SK-N-SH (cell line): Measurements from ENCODE around the gene GRIK1.

ENCODE experiments used
- EP300 ChIP-seq, 2 experiments: IDR thresholded peaks; 2 replicates each; pipeline versions ENCODE4 v1.4.0 to v1.6.1; 2012; ENCODE audit warnings: borderline replicate concordance in 1 of 2, low read depth in 1 of 2, low read length in 1 of 2
- FOXJ3 ChIP-seq: sonication (generic); formaldehyde crosslinking; IDR thresholded peaks from 2 replicates; pipeline ENCODE4 v1.5.1; 2020; ENCODE audit warnings: mild to moderate bottlenecking, missing genetic modification reagents
- GABPA ChIP-seq: IDR thresholded peaks from 2 replicates; pipeline ENCODE4 v1.4.0; 2012; ENCODE audit warnings: low read depth, mild to moderate bottlenecking
- POLR2AphosphoS5 ChIP-seq: IDR thresholded peaks from 2 replicates; pipeline ENCODE4 v1.6.1; 2012; ENCODE audit warnings: low read depth, low read length
- RAD21 ChIP-seq: IDR thresholded peaks from 2 replicates; pipeline ENCODE4 v1.6.1; 2012; ENCODE audit warnings: mild to moderate bottlenecking, low read length
- SIN3A ChIP-seq: IDR thresholded peaks from 2 replicates; pipeline ENCODE4 v1.6.1; 2012; ENCODE audit warnings: low read depth, mild to moderate bottlenecking, low read length, moderate library complexity, borderline replicate concordance
- USF2 ChIP-seq: fragments of 150-350 bp; IDR thresholded peaks from 2 replicates; pipeline ENCODE4 v1.6.1; 2017; ENCODE audit warnings: antibody characterized with exemption, low read length, low read depth, borderline replicate concordance
- YY1 ChIP-seq: IDR thresholded peaks from 2 replicates; pipeline ENCODE4 v1.4.0; 2012; ENCODE audit warnings: low read depth, mild to moderate bottlenecking
- TF ChIP-seq, protein P1 (sequence below): IDR thresholded peaks from 2 replicates; pipeline ENCODE4 v1.4.0; 2012; ENCODE audit warnings: low read depth
- TF ChIP-seq, protein P2 (sequence below): fragments of 200-600 bp; sonication (generic); IDR thresholded peaks from 2 replicates; pipeline ENCODE4 v1.6.1; 2017; ENCODE audit warnings: antibody characterized with exemption, mild to moderate bottlenecking, moderate library complexity
- TF ChIP-seq, protein P3 (sequence below): IDR thresholded peaks from 2 replicates; pipeline ENCODE4 v1.6.1; 2012; ENCODE audit warnings: mild to moderate bottlenecking, low read depth, low read length, moderate library complexity

DNA sequence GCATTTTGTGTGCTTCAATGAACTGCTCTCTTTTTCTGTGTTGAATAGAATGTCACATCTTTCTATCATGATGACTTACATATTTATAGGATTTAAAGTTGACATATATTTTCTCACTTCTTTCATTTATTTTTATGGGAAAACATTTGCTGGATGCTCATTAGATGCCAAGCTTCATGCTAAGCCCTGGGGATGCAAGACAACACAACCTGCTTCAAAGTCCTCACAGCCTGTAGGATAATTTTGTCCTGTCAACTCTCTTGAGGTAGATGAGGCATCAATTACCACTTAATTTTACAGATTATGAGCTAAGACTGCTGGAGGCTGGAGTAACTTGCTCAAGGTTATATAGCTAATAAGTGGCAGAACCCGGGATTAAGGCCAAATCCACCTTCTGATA is 264.3 kb downstream of the GRIK1 start:
- no peak for TF ChIP-seq USF2
- TF ChIP-seq, protein P1, sequence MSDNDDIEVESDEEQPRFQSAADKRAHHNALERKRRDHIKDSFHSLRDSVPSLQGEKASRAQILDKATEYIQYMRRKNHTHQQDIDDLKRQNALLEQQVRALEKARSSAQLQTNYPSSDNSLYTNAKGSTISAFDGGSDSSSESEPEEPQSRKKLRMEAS = no peak
- TF ChIP-seq, protein P2, sequence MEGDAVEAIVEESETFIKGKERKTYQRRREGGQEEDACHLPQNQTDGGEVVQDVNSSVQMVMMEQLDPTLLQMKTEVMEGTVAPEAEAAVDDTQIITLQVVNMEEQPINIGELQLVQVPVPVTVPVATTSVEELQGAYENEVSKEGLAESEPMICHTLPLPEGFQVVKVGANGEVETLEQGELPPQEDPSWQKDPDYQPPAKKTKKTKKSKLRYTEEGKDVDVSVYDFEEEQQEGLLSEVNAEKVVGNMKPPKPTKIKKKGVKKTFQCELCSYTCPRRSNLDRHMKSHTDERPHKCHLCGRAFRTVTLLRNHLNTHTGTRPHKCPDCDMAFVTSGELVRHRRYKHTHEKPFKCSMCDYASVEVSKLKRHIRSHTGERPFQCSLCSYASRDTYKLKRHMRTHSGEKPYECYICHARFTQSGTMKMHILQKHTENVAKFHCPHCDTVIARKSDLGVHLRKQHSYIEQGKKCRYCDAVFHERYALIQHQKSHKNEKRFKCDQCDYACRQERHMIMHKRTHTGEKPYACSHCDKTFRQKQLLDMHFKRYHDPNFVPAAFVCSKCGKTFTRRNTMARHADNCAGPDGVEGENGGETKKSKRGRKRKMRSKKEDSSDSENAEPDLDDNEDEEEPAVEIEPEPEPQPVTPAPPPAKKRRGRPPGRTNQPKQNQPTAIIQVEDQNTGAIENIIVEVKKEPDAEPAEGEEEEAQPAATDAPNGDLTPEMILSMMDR = no peak
- no peak for TF ChIP-seq RAD21
- TF ChIP-seq, protein P3, sequence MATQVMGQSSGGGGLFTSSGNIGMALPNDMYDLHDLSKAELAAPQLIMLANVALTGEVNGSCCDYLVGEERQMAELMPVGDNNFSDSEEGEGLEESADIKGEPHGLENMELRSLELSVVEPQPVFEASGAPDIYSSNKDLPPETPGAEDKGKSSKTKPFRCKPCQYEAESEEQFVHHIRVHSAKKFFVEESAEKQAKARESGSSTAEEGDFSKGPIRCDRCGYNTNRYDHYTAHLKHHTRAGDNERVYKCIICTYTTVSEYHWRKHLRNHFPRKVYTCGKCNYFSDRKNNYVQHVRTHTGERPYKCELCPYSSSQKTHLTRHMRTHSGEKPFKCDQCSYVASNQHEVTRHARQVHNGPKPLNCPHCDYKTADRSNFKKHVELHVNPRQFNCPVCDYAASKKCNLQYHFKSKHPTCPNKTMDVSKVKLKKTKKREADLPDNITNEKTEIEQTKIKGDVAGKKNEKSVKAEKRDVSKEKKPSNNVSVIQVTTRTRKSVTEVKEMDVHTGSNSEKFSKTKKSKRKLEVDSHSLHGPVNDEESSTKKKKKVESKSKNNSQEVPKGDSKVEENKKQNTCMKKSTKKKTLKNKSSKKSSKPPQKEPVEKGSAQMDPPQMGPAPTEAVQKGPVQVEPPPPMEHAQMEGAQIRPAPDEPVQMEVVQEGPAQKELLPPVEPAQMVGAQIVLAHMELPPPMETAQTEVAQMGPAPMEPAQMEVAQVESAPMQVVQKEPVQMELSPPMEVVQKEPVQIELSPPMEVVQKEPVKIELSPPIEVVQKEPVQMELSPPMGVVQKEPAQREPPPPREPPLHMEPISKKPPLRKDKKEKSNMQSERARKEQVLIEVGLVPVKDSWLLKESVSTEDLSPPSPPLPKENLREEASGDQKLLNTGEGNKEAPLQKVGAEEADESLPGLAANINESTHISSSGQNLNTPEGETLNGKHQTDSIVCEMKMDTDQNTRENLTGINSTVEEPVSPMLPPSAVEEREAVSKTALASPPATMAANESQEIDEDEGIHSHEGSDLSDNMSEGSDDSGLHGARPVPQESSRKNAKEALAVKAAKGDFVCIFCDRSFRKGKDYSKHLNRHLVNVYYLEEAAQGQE = no peak
- no peak for TF ChIP-seq YY1
- TF ChIP-seq SIN3A = no peak
- TF ChIP-seq POLR2AphosphoS5 = no peak
- no peak for TF ChIP-seq GABPA
- TF ChIP-seq FOXJ3 (CRISPR knock-in tag) = no peak
- TF ChIP-seq EP300 (IDR thresholded peaks at IDR 0.05; ENCODE audit: borderline replicate concordance in 1 of 2, low read depth in 1 of 2, low read length in 1 of 2) = no peak
